Measurements from ENCODE around the gene PAFAH1B2.

- TF ChIP-seq POLR2A (IDR thresholded peaks at IDR 0.05): no peak
- TF ChIP-seq CTCF (IDR thresholded peaks at IDR 0.05): no peak
- no peak for TF ChIP-seq EP300 (IDR thresholded peaks at IDR 0.05)
- TF ChIP-seq POLR2AphosphoS5 (IDR thresholded peaks at IDR 0.05): no peak
Observed at GRCh38 chr11:117107701-117108590, 36.1 kb upstream of the PAFAH1B2 start.
